ENCODE results near the gene ATF6. TPM values are rescaled to one million over a fixed set of nuclear protein-coding genes. Genes with fewer than 3 reads are reported as not detected.

Gene ATF6
- total and polyA plus RNA-seq, 2 donors from 2014 or later, result 11.5 to 35.6 TPM

DNA sequence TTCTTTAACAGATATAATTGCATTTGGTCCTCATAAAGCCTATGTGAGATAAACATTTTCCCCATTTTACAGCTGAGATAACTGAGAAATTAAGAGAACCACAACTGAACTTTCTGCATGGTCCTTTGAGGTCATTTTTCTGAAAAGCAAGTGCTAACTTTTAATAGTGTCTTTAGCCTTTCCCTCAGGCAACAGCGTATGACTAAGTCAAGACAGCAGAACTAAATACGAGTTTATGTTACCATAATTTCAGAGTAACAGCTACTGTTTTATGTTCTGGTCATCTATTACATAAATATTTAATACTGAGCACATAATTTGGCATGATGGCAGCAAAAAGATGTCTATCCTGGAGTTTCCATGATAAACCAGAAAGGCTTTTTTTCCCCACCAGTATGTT is 161.9 kb downstream of the ATF6 start:
- no peak overlapping the region for H3K9ac ChIP-seq (ENCODE audit: low read length in 3 of 3)
- H3K27ac ChIP-seq (ENCODE audit: low read depth in 2 of 2, low read length in 2 of 2), result no peak overlapping the region
- FAIRE-seq, result no peak
- DNase-seq, result no peak
- H3K27me3 ChIP-seq (ENCODE audit: control insufficient read depth, insufficient read depth, low read length), result no peaks in the 10 kb centered on the region
- TF ChIP-seq, protein P1, sequence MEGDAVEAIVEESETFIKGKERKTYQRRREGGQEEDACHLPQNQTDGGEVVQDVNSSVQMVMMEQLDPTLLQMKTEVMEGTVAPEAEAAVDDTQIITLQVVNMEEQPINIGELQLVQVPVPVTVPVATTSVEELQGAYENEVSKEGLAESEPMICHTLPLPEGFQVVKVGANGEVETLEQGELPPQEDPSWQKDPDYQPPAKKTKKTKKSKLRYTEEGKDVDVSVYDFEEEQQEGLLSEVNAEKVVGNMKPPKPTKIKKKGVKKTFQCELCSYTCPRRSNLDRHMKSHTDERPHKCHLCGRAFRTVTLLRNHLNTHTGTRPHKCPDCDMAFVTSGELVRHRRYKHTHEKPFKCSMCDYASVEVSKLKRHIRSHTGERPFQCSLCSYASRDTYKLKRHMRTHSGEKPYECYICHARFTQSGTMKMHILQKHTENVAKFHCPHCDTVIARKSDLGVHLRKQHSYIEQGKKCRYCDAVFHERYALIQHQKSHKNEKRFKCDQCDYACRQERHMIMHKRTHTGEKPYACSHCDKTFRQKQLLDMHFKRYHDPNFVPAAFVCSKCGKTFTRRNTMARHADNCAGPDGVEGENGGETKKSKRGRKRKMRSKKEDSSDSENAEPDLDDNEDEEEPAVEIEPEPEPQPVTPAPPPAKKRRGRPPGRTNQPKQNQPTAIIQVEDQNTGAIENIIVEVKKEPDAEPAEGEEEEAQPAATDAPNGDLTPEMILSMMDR (IDR thresholded peaks at IDR 0.05; ENCODE audit: borderline replicate concordance, extremely low read depth, insufficient read depth), result no peak
- H3K36me3 ChIP-seq (ENCODE audit: control insufficient read depth in 2 of 3, insufficient read depth in 3 of 3, low read length in 3 of 3), result peaks cover 0 to 2% (median 0%) of the 10 kb centered on the region in 3 donors
- no peaks in the 10 kb centered on the region for H3K9me3 ChIP-seq (ENCODE audit: control insufficient read depth in 2 of 3, insufficient read depth in 1 of 3, low read length in 3 of 3)
- intact Hi-C loops (cut with DNase I), result no loop called here
- no peak overlapping the region for H3K4me3 ChIP-seq (ENCODE audit: low read length in 3 of 3)
- H3K4me1 ChIP-seq (ENCODE audit: control insufficient read depth in 2 of 3, insufficient read depth in 2 of 3, low read depth in 1 of 3, low read length in 3 of 3), result no peaks in the 10 kb centered on the region

DNA sequence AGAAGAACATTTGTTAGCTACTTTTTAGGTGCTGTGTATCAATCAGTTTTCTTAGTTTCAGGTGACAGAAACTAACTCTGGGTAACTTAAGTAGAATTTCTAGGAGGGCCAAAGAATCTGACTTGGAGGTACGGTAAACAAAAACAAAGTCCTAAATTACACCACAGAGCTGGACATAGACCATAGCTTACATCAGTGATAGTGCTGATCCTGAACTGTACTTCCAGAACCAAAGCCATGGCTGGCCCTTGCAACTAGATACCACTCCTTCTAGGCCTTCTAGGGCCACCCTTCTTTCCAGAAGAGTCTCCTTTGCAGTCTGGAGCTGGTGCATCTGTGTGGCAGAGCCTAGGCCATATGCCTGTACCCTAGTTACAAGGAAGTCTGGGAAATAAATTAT is 163.0 kb downstream of the ATF6 start:
- intact Hi-C loops (cut with DNase I), result no loop called here
- H3K4me3 ChIP-seq (ENCODE audit: low read length in 3 of 3), result no peak overlapping the region
- H3K27ac ChIP-seq (ENCODE audit: low read depth in 2 of 2, low read length in 2 of 2), result no peak overlapping the region
- no peak for DNase-seq
- H3K9me3 ChIP-seq (ENCODE audit: control insufficient read depth in 2 of 3, insufficient read depth in 1 of 3, low read length in 3 of 3), result no peaks in the 10 kb centered on the region
- H3K27me3 ChIP-seq (ENCODE audit: control insufficient read depth, insufficient read depth, low read length), result no peaks in the 10 kb centered on the region
- peaks cover 0 to 2% (median 0%) of the 10 kb centered on the region in 3 donors for H3K36me3 ChIP-seq (ENCODE audit: control insufficient read depth in 2 of 3, insufficient read depth in 3 of 3, low read length in 3 of 3)
- TF ChIP-seq, protein P1 (IDR thresholded peaks at IDR 0.05; ENCODE audit: borderline replicate concordance, extremely low read depth, insufficient read depth), result no peak
- no peak overlapping the region for H3K9ac ChIP-seq (ENCODE audit: low read length in 3 of 3)
- FAIRE-seq, result no peak
- no peaks in the 10 kb centered on the region for H3K4me1 ChIP-seq (ENCODE audit: control insufficient read depth in 2 of 3, insufficient read depth in 2 of 3, low read depth in 1 of 3, low read length in 3 of 3)

DNA sequence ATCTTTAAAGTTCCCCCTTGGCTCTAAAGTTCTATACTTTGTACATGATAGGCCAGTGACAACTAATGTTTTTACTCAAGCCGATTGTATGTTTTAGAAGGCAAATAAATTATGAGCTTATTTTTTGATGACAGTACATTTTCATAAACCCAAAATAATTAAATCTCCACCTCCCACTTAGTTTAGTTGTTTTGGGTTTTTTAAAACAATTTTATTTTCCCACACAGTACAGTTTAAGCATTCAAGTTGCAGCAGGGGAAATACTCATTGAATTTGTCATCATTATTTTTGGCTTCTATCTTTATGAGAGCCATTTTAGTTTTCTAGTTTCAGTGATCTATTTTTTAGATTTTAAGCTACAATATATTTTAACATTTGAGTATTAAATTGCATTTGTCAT is 163.9 kb downstream of the ATF6 start:
- Histone ChIP-seq H3K4me3 (ENCODE audit: low read length in 3 of 3) (no peak overlapping the region), H3K36me3 (ENCODE audit: control insufficient read depth in 2 of 3, insufficient read depth in 3 of 3, low read length in 3 of 3) (no peaks in the 10 kb centered on the region), H3K9me3 (ENCODE audit: control insufficient read depth in 2 of 3, insufficient read depth in 1 of 3, low read length in 3 of 3) (no peaks in the 10 kb centered on the region), H3K4me1 (ENCODE audit: control insufficient read depth in 2 of 3, insufficient read depth in 2 of 3, low read depth in 1 of 3, low read length in 3 of 3) (no peaks in the 10 kb centered on the region), H3K27ac (ENCODE audit: low read depth in 2 of 2, low read length in 2 of 2) (no peak overlapping the region), H3K27me3 (ENCODE audit: control insufficient read depth, insufficient read depth, low read length) (no peaks in the 10 kb centered on the region), H3K9ac (ENCODE audit: low read length in 3 of 3) (no peak overlapping the region)
- DNase-seq, result no peak
- FAIRE-seq, result no peak
- intact Hi-C loops (cut with DNase I), result no loop called here
- TF ChIP-seq, protein P1 (IDR thresholded peaks at IDR 0.05; ENCODE audit: borderline replicate concordance, extremely low read depth, insufficient read depth), result no peak

DNA sequence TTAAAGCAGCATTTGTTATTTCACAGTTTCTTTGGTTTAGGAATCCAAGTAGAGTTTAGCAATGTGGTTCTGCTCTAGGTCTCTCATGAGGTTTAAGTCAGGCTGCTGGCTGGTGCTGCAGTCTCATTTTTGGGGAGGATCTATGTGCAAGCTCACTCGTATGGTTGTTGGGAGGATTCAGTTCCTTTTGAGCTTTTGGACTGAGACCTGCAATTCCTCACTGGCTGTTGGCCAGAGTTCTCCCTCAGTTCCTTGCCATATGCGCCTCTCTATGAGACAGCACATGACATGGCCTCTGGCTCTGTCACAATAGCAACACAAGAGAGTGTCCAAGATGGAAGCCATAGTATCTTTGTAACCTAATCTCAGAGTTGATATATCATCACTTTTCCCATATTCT is 166.5 kb downstream of the ATF6 start:
- DNase-seq (no peak), FAIRE-seq (no peak)
- TF ChIP-seq, protein P1 (IDR thresholded peaks at IDR 0.05; ENCODE audit: borderline replicate concordance, extremely low read depth, insufficient read depth), result no peak
- Histone ChIP-seq H3K4me3 (ENCODE audit: low read length in 3 of 3) (no peak overlapping the region), H3K27me3 (ENCODE audit: control insufficient read depth, insufficient read depth, low read length) (no peaks in the 10 kb centered on the region), H3K9me3 (ENCODE audit: control insufficient read depth in 2 of 3, insufficient read depth in 1 of 3, low read length in 3 of 3) (no peaks in the 10 kb centered on the region), H3K9ac (ENCODE audit: low read length in 3 of 3) (no peak overlapping the region), H3K36me3 (ENCODE audit: control insufficient read depth in 2 of 3, insufficient read depth in 3 of 3, low read length in 3 of 3) (no peaks in the 10 kb centered on the region), H3K27ac (ENCODE audit: low read depth in 2 of 2, low read length in 2 of 2) (no peak overlapping the region), H3K4me1 (ENCODE audit: control insufficient read depth in 2 of 3, insufficient read depth in 2 of 3, low read depth in 1 of 3, low read length in 3 of 3) (no peaks in the 10 kb centered on the region)
- intact Hi-C loops (cut with DNase I), result no loop called here
